ENCODE measurements around the gene GGTA1. TPM values are rescaled to one million over a fixed set of nuclear protein-coding genes. Genes with fewer than 3 reads are reported as not detected.
A peak's percentile ranks its signal among the peaks of the same experiment; 100 is the strongest.
"Not testable (repeated sequence)": the region's sequence is repeated elsewhere in the genome, so short reads cannot be mapped to it uniquely, and the experiment has no call there.

GGTA1 gene
- total RNA-seq, 1 donor from 2014 or later, result 2.6 TPM

- DNase-seq (ENCODE audit: low spot score in 2 of 2), result no peak
- Histone ChIP-seq H3K4me3 (no peak overlapping the region), H3K27ac (no peak overlapping the region), H3K27me3 (no peaks in the 10 kb centered on the region), H3K36me3 (peaks cover 23 to 54% of the 10 kb centered on the region in 2 donors), H3K4me1 (peaks cover 6 to 8% of the 10 kb centered on the region in 2 donors), H3K9me3 (no peaks in the 10 kb centered on the region)
- intact Hi-C loops (cut with DNase I), result no loop called here
- TF ChIP-seq CTCF (IDR thresholded peaks at IDR 0.05), result no peak
These were observed 40.1 kb downstream of the GGTA1 start for GRCh38 chr9:121459513-121459912.

GRCh38 chr9:121458449-121458848 is 41.2 kb downstream of the GGTA1 start:
- H3K9me3 ChIP-seq; H3K27me3 ChIP-seq; H3K4me3 ChIP-seq; DNase-seq (ENCODE audit: low spot score in 2 of 2); intact Hi-C loops (cut with DNase I); H3K27ac ChIP-seq: not testable (repeated sequence)
- peaks cover 23 to 58% of the 10 kb centered on the region in 2 donors for H3K36me3 ChIP-seq
- H3K4me1 ChIP-seq, result peaks cover 3 to 13% of the 10 kb centered on the region in 2 donors

GRCh38 chr9:121455527-121456239 is 44.0 kb downstream of the GGTA1 start:
- Histone ChIP-seq H3K4me3 (no peak overlapping the region), H3K36me3 (peaks cover 23 to 55% of the 10 kb centered on the region in 2 donors), H3K9me3 (no peaks in the 10 kb centered on the region), H3K27ac (no peak overlapping the region), H3K4me1 (peaks cover 0 to 12% of the 10 kb centered on the region in 2 donors), H3K27me3 (no peaks in the 10 kb centered on the region)
- no peak for TF ChIP-seq CTCF (IDR thresholded peaks at IDR 0.05)
- intact Hi-C loops (cut with DNase I), result no loop called here
- DNase-seq (ENCODE audit: low spot score in 2 of 2), result no peak

- Histone ChIP-seq H3K9me3 (no peaks in the 10 kb centered on the region), H3K36me3 (peaks cover 23 to 48% of the 10 kb centered on the region in 2 donors), H3K27ac (no peak overlapping the region), H3K27me3 (no peaks in the 10 kb centered on the region), H3K4me3 (no peak overlapping the region), H3K4me1 (peaks cover 0 to 12% of the 10 kb centered on the region in 2 donors)
- intact Hi-C loops (cut with DNase I), result no loop called here
- no peak for DNase-seq (ENCODE audit: low spot score in 2 of 2)
- TF ChIP-seq CTCF (IDR thresholded peaks at IDR 0.05), result no peak
These were observed 44.7 kb downstream of the GGTA1 start for GRCh38 chr9:121454972-121455371.

GRCh38 chr9:121453232-121453892 is 46.3 kb downstream of the GGTA1 start:
- peaks cover 14 to 35% of the 10 kb centered on the region in 2 donors for H3K36me3 ChIP-seq
- H3K4me1 ChIP-seq, result peaks cover 0 to 12% of the 10 kb centered on the region in 2 donors
- no peaks in the 10 kb centered on the region for H3K9me3 ChIP-seq
- H3K27me3 ChIP-seq, result no peaks in the 10 kb centered on the region
- no peak overlapping the region for H3K4me3 ChIP-seq
- no peak for DNase-seq (ENCODE audit: low spot score in 2 of 2)
- TF ChIP-seq CTCF (IDR thresholded peaks at IDR 0.05), result no peak
- intact Hi-C loops (cut with DNase I), result no loop called here
- peak overlapping the region; percentile 65 to 86 for H3K27ac ChIP-seq

GRCh38 chr9:121452085-121452484 is 47.6 kb downstream of the GGTA1 start:
- no peak for TF ChIP-seq CTCF (IDR thresholded peaks at IDR 0.05)
- peaks cover 14 to 27% of the 10 kb centered on the region in 2 donors for H3K36me3 ChIP-seq
- no peak for DNase-seq (ENCODE audit: low spot score in 2 of 2)
- intact Hi-C loops (cut with DNase I), result no loop called here
- no peak overlapping the region for H3K27ac ChIP-seq
- no peak overlapping the region for H3K4me3 ChIP-seq
- H3K27me3 ChIP-seq, result no peaks in the 10 kb centered on the region
- no peaks in the 10 kb centered on the region for H3K9me3 ChIP-seq
- H3K4me1 ChIP-seq, result peaks cover 0 to 12% of the 10 kb centered on the region in 2 donors
